LNCaP clone FGC (cell line): ENCODE data around the gene TOM1.
A peak's percentile ranks its signal among the peaks of the same experiment; 100 is the strongest.

Source experiments
- DNase-seq: peaks from one replicate; pipeline ENCODE4 v3.0.0-alpha.2; 2011; ENCODE audit warnings: low read depth
- H3K4me3 ChIP-seq: 2 replicates; pipeline ENCODE4 v1.5.1; 2011; ENCODE audit warnings: mild to moderate bottlenecking, low read depth, low read length, control low read depth
- TF ChIP-seq, protein P1 (sequence below): IDR thresholded peaks from 2 replicates; pipeline ENCODE4 v1.5.1; 2012; ENCODE audit warnings: mild to moderate bottlenecking; ENCODE audit not compliant: control insufficient read depth, insufficient read depth; ENCODE audit errors: extremely low read depth

The TOM1 gene

DNA sequence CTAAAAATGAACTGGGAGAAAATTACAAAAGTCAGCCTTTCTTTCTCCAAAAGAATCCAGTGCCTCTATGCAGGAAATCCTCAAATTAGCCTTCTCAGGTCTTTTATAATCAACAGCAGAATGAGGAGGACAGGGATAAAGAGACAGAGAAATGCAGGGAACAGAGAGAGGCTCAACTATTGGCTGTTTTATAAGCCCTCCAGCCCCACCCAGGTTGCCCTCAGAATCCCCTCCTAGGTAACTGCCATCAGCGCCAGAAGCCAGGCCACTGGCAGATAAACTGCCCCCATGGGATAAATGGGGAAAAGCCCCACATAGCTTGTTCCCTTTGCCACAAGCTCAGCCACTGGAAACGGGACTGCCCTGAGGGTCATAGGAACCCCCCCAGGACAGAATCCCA, 70.3 kb downstream of the TOM1 start:
- DNase-seq = no peak
- TF ChIP-seq, protein P1, sequence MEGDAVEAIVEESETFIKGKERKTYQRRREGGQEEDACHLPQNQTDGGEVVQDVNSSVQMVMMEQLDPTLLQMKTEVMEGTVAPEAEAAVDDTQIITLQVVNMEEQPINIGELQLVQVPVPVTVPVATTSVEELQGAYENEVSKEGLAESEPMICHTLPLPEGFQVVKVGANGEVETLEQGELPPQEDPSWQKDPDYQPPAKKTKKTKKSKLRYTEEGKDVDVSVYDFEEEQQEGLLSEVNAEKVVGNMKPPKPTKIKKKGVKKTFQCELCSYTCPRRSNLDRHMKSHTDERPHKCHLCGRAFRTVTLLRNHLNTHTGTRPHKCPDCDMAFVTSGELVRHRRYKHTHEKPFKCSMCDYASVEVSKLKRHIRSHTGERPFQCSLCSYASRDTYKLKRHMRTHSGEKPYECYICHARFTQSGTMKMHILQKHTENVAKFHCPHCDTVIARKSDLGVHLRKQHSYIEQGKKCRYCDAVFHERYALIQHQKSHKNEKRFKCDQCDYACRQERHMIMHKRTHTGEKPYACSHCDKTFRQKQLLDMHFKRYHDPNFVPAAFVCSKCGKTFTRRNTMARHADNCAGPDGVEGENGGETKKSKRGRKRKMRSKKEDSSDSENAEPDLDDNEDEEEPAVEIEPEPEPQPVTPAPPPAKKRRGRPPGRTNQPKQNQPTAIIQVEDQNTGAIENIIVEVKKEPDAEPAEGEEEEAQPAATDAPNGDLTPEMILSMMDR = no peak
- H3K4me3 ChIP-seq = no peak overlapping the region

DNA sequence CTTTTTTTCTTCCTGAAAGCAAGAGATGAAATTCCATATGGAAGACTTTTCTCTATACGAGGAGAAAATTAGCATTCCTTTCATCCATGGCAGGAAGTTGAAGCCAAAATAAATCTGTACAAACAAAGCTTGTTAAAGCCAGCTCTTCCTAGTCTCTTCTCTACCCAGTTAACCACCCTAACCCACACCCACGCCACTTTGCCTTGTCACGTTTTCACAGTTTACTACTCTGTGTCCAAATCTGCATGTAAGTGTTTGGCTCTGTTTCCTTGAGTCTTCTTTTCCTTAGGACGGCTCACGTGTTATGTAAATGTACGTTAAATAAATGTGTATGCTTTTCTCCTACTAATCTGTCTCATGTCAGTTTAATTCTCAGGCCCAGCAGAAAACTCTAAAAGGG, 74.1 kb downstream of the TOM1 start:
- no peak overlapping the region for H3K4me3 ChIP-seq
- TF ChIP-seq, protein P1 = no peak
- DNase-seq = no peak

DNA sequence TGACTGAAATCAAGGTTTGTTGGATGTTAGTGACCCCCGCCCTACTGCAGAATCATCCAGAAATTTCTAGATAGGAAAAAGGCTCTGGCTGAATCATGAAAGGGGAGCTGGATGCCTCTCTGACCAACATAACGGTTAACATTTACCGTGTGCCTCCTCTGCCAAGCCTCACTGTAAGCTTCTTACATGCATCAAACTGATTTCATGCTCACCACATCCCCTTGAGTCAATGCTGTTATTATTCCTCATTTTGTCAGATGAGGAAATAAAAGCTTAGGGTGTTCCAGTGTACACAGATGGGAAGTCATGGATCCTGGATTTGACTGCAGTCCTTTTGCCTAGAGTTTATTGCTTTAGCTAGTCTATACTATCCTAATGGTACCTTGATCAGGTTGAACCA, 75.3 kb downstream of the TOM1 start:
- TF ChIP-seq, protein P1 = no peak
- DNase-seq = no peak
- no peak overlapping the region for H3K4me3 ChIP-seq

DNA sequence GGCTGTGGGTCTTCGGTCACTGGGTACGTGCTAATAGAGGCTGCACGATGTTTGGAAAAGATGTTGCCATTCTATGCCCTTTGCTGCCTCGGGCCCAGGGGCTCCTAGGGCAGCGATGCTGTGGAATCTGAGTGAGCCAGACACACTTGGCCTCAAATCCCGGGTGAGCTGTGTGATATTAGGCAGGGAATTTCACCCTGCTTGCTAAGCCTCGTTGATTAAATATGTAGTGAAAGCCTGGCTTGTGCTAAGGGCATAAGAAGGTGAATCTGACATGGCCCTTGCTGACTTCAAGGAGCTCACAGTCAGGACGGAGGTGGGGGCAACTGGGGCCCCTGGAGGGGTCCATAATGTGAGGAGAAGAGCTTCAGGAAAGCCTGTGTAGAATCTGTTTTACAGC, 75.8 kb downstream of the TOM1 start:
- DNase-seq = no peak
- TF ChIP-seq, protein P1 = no peak
- H3K4me3 ChIP-seq = no peak overlapping the region

DNA sequence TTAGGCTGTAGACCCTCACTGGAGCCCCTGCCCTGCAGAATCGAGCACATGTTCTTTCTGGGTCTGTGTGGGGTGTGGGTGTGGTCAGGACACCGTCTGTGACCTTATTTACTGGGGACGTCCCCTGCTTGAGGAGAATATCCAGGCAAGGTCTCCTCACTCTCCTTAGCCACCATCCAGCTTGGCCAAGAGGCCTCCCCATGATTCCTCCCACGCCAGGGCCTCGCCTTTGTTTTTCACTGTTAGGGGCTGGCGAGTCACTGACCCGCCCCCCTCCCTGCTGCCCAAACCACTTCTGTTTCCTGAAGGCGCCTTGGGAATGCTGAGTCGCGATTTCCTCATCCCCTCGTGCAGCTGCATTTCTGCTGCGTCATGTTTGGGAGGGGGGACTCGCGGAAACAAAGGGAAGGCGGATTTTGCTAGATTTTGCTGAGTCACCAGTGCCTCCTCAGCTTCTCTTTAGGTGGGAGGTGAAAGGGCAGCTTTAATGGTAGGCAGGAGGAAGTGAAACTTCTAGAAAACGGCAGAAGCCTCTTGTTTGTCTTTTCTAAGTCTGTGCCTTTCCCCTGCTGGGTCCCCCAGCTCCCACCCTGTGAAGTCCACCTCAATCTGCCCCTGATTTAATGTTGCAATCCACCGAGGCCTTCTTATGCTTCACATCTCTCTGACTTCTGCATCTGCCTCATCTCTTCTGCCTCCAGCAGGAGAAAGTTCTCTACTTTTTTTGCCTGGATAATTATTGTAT, 77.2 kb downstream of the TOM1 start:
- no peak overlapping the region for H3K4me3 ChIP-seq
- DNase-seq = peak; percentile 39
- TF ChIP-seq, protein P1 = no peak

DNA sequence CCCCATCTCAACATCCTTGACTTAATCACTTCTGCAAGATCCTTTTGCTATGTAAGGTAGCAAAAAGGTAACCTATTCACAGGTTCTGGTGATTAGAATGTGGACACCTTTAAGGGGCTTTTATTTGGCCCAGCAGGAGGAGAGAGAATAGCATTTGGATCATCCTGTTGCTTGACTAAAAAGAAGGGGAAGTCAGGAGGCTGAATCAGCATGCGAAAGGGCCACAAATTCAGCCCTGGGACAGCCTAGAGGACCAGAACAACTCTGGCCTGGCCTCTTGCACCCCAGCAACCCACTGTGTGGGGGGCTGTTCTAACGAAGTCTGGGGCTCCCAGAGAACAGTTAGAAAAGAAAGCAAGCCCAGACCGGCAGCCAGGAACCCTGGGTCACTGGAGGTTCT, 78.0 kb downstream of the TOM1 start:
- H3K4me3 ChIP-seq = no peak overlapping the region
- DNase-seq = no peak
- TF ChIP-seq, protein P1 = no peak

DNA sequence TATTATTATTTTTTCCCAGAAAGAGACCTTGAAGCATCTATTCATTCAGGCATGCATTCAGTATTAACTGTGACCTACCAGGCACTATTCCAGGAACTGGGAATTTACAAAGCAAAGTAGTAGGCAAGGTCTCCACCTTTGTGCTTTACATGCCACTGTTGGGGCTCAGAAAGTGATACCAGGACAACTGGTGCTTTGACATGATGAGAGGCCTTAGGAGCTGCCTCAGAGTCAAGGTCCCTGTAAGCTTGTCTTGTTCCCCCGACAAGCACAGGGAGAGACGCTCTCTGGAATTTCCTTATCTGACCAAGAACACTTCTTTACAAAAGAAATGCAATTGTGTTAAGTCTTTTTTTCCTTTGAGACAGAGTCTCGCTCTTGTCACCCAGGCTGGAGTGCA, 78.9 kb downstream of the TOM1 start:
- H3K4me3 ChIP-seq = no peak overlapping the region
- no peak for DNase-seq
- TF ChIP-seq, protein P1 = no peak
